DND-41 (cell line): ENCODE data around the gene NUP153.

ENCODE experiments used
- ATAC-seq: fragments of 200-7000 bp; cut with Tn5 transposase; 3 replicates; pipeline ENCODE4 v1.9.1; 2021; ENCODE audit warnings: low read depth; ENCODE audit not compliant: insufficient read depth
- DNase-seq: peaks from one replicate; pipeline ENCODE4 v3.0.0-alpha.2; 2020
- H2AFZ ChIP-seq: 2 replicates; pipeline ENCODE4 v1.6.0; 2012; ENCODE audit warnings: low read depth, low read length
- H3K27ac ChIP-seq: 2 replicates; pipeline ENCODE4 v1.5.1; 2012; ENCODE audit warnings: low read length, inconsistent platforms
- H3K27me3 ChIP-seq: fragments of 200-600 bp; sonication (generic); 2 replicates; pipeline ENCODE4 v1.6.0; 2012; ENCODE audit warnings: low read length, mild to moderate bottlenecking, inconsistent platforms; ENCODE audit not compliant: insufficient read depth, poor library complexity
- H3K36me3 ChIP-seq: 2 replicates; pipeline ENCODE4 v1.5.1; 2012; ENCODE audit warnings: low read length, inconsistent platforms; ENCODE audit not compliant: insufficient read depth
- H3K4me1 ChIP-seq: 2 replicates; pipeline ENCODE4 v1.5.1; 2012; ENCODE audit warnings: mild to moderate bottlenecking, low read length; ENCODE audit not compliant: insufficient read depth
- H3K4me2 ChIP-seq: 2 replicates; pipeline ENCODE4 v1.6.0; 2012; ENCODE audit warnings: mild to moderate bottlenecking, moderate library complexity, low read length, inconsistent platforms; ENCODE audit not compliant: insufficient read depth
- H3K4me3 ChIP-seq, 2 experiments: fragments of 200-600 bp in 1 of 2; shearing (Covaris generic) in 1 of 2; 2 replicates each; pipeline ENCODE4 v1.5.1; 2012 to 2016; ENCODE audit warnings: inconsistent platforms in 2 of 2, low read length in 2 of 2, mild to moderate bottlenecking in 2 of 2, low read depth in 1 of 2, moderate library complexity in 1 of 2
- H3K79me2 ChIP-seq: 2 replicates; pipeline ENCODE4 v1.6.0; 2012; ENCODE audit warnings: low read length, inconsistent platforms; ENCODE audit not compliant: insufficient read depth
- H3K9ac ChIP-seq: 2 replicates; pipeline ENCODE4 v1.6.0; 2012; ENCODE audit warnings: low read depth, mild to moderate bottlenecking, inconsistent platforms, low read length, moderate library complexity
- H3K9me3 ChIP-seq: 2 replicates; pipeline ENCODE4 v1.5.1; 2012; ENCODE audit warnings: low read length, moderate library complexity, mild to moderate bottlenecking, inconsistent platforms; ENCODE audit not compliant: insufficient read depth, severe bottlenecking
- H4K20me1 ChIP-seq: 2 replicates; pipeline ENCODE4 v1.6.0; 2012; ENCODE audit warnings: low read length; ENCODE audit not compliant: insufficient read depth
- EZH2 ChIP-seq: IDR thresholded peaks from 3 replicates; pipeline ENCODE4 v1.6.1; 2012; ENCODE audit warnings: borderline replicate concordance, low read depth, mild to moderate bottlenecking, moderate library complexity, low read length, inconsistent platforms; ENCODE audit not compliant: severe bottlenecking
- TF ChIP-seq, protein P1 (sequence below): IDR thresholded peaks from 2 replicates; pipeline ENCODE4 v1.5.1; 2012; ENCODE audit warnings: borderline replicate concordance, low read length, moderate library complexity, mild to moderate bottlenecking; ENCODE audit not compliant: poor library complexity, severe bottlenecking; ENCODE audit errors: extremely low read depth

NUP153 gene

DNA sequence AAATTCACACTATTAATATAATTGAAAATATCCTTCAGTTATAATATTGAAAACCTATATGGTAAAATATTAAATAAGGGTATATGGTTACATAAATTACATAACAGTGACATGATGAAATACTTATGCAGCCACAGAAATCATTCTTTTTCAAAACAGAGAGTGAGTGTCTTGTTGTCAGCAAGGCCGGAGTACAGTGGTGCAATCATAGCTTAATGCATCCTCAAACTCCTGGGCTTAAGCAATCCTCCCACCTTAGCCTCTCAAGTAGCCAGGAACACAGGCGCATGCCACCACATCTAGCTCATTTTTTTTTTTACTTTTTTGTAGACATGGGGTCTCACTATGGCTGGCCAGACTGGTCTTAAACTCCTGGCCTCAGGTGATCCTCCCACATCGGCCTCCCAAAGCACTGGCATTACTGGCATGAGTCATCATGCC is 66.2 kb downstream of the NUP153 start:
- ATAC-seq (peak; percentile 14; the same call in 1 of the 3 replicates), DNase-seq (no peak)
- H4K20me1 ChIP-seq, result peaks cover 14% of the 10 kb centered on the region; the same call in 1 of the 2 replicates
- H3K36me3 ChIP-seq, result peaks cover 98% of the 10 kb centered on the region
- H3K27me3 ChIP-seq, result no peaks in the 10 kb centered on the region
- H3K79me2 ChIP-seq, result peaks cover 61% of the 10 kb centered on the region
- H3K27ac ChIP-seq, result no peak overlapping the region
- no peak overlapping the region for H3K4me2 ChIP-seq
- H3K9me3 ChIP-seq, result no peaks in the 10 kb centered on the region
- H3K9ac ChIP-seq, result no peak overlapping the region
- H3K4me3 ChIP-seq, result no peak overlapping the region
- no peaks in the 10 kb centered on the region for H3K4me1 ChIP-seq
- TF ChIP-seq, protein P1, sequence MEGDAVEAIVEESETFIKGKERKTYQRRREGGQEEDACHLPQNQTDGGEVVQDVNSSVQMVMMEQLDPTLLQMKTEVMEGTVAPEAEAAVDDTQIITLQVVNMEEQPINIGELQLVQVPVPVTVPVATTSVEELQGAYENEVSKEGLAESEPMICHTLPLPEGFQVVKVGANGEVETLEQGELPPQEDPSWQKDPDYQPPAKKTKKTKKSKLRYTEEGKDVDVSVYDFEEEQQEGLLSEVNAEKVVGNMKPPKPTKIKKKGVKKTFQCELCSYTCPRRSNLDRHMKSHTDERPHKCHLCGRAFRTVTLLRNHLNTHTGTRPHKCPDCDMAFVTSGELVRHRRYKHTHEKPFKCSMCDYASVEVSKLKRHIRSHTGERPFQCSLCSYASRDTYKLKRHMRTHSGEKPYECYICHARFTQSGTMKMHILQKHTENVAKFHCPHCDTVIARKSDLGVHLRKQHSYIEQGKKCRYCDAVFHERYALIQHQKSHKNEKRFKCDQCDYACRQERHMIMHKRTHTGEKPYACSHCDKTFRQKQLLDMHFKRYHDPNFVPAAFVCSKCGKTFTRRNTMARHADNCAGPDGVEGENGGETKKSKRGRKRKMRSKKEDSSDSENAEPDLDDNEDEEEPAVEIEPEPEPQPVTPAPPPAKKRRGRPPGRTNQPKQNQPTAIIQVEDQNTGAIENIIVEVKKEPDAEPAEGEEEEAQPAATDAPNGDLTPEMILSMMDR, result no peak
- no peak for TF ChIP-seq EZH2
- no peak overlapping the region for H2AFZ ChIP-seq

DNA sequence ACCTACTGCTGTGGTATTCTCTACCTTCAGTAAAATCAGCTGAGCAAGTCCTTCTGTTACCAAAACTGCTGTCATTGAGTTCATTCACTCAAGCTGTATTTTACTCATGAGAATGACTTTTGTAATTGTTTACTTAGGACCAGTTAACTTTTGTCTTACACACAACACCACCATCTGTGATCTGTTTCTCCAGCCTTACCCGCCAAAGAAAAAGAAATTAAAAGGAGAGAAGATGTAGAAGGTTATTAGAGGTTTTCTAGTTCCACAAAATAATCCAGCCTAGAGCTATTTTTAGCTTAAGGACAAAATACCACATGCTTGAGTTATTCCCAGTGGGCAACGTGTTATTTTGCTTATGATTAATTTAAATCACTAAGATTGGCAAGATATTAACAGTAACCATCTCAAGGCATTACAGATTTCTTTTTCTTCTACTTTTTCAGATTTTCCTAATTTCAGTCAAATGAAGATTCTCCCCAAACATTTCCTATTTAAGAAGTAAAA is 68.5 kb downstream of the NUP153 start:
- H3K27ac ChIP-seq, result no peak overlapping the region
- H3K4me2 ChIP-seq, result no peak overlapping the region
- ATAC-seq (no peak), DNase-seq (no peak)
- no peak overlapping the region for H3K9ac ChIP-seq
- no peak overlapping the region for H2AFZ ChIP-seq
- no peak for TF ChIP-seq EZH2
- TF ChIP-seq, protein P1, result no peak
- no peaks in the 10 kb centered on the region for H3K4me1 ChIP-seq
- no peak overlapping the region for H3K4me3 ChIP-seq
- H3K27me3 ChIP-seq, result no peaks in the 10 kb centered on the region
- peaks cover 32% of the 10 kb centered on the region; the same call in 1 of the 2 replicates for H4K20me1 ChIP-seq
- peaks cover 94% of the 10 kb centered on the region for H3K36me3 ChIP-seq
- peaks cover 75% of the 10 kb centered on the region for H3K79me2 ChIP-seq
- H3K9me3 ChIP-seq, result no peaks in the 10 kb centered on the region

DNA sequence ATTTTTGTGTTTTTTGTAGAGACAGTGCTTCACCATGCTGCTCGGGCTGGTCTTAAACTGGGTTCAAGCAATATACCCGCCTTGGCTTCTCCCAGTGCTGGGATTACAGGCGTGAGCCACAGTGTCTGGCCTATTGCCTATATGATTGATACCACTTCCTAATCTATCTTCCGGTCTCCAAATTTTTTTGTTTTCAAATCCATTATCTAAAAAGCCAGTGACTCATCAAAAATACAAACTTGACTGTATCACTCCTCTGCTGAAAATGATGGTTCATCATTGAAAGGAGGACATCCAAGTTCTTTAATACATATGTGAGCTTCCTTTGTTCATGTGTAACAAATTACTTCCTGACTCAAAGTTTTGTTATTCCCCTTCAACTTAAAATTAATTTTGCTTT is 71.2 kb downstream of the NUP153 start:
- Histone ChIP-seq H3K79me2 (peaks cover 86% of the 10 kb centered on the region), H3K9ac (no peak overlapping the region), H3K36me3 (peaks cover 95% of the 10 kb centered on the region), H3K4me3 (no peak overlapping the region), H4K20me1 (peaks cover 43% of the 10 kb centered on the region; the same call in 1 of the 2 replicates), H3K9me3 (no peaks in the 10 kb centered on the region), H3K4me2 (no peak overlapping the region), H3K27ac (no peak overlapping the region), H3K27me3 (no peaks in the 10 kb centered on the region), H3K4me1 (no peaks in the 10 kb centered on the region), H2AFZ (no peak overlapping the region)
- DNase-seq (no peak), ATAC-seq (no peak)
- TF ChIP-seq EZH2, result no peak
- TF ChIP-seq, protein P1, result no peak
